Neuronal stem cell (in vitro differentiated cells): ENCODE results near the gene NR4A3.

ENCODE experiments used
- DNase-seq: peaks from one replicate; pipeline ENCODE4 v3.0.0-alpha.2; 2013; ENCODE audit warnings: low spot score
- H2AFZ ChIP-seq: one replicate; pipeline ENCODE4 v1.6.1; 2013; ENCODE audit warnings: mild to moderate bottlenecking, low read length, inconsistent platforms
- H2AK5ac ChIP-seq: 2 replicates; pipeline ENCODE4 v1.6.1; 2013; ENCODE audit warnings: low read depth, mild to moderate bottlenecking, inconsistent platforms, low read length, moderate library complexity, mixed read lengths
- H2BK120ac ChIP-seq: 2 replicates; pipeline ENCODE4 v1.6.1; 2013; ENCODE audit warnings: low read depth, mild to moderate bottlenecking, inconsistent platforms, low read length, moderate library complexity, mixed read lengths
- H2BK12ac ChIP-seq: one replicate; pipeline ENCODE4 v1.6.1; 2013; ENCODE audit warnings: low read length, inconsistent platforms
- H2BK15ac ChIP-seq: 2 replicates; pipeline ENCODE4 v1.6.1; 2013; ENCODE audit warnings: mild to moderate bottlenecking, low read length, inconsistent platforms, mixed read lengths
- H2BK5ac ChIP-seq: one replicate; pipeline ENCODE4 v1.6.1; 2013; ENCODE audit warnings: inconsistent platforms, mild to moderate bottlenecking, low read length, moderate library complexity
- H3K14ac ChIP-seq: one replicate; pipeline ENCODE4 v1.6.1; 2013; ENCODE audit warnings: low read length, inconsistent platforms
- H3K18ac ChIP-seq: 2 replicates; pipeline ENCODE4 v1.6.1; 2013; ENCODE audit warnings: low read length, inconsistent platforms
- H3K23ac ChIP-seq: 2 replicates; pipeline ENCODE4 v1.6.1; 2013; ENCODE audit warnings: low read depth, mild to moderate bottlenecking, mixed read lengths, low read length, inconsistent platforms; ENCODE audit not compliant: poor library complexity
- H3K27ac ChIP-seq: replicated peaks from 3 replicates; pipeline ENCODE4 v1.5.1; 2013; ENCODE audit warnings: low read length, inconsistent platforms
- H3K27me3 ChIP-seq, 3 experiments: 2 replicates each; pipeline ENCODE4 v1.6.1; 2013; ENCODE audit warnings: low read length in 3 of 3, mild to moderate bottlenecking in 2 of 3, inconsistent platforms in 1 of 3, low read depth in 1 of 3, mixed read lengths in 1 of 3, moderate library complexity in 1 of 3; ENCODE audit not compliant: control insufficient read depth in 3 of 3, insufficient read depth in 3 of 3
- H3K36me3 ChIP-seq, 2 donors: replicated peaks in 1 of 2; 2 replicates each; pipeline ENCODE4 v1.6.1; 2013; ENCODE audit warnings: low read length in 2 of 2; ENCODE audit not compliant: control insufficient read depth in 2 of 2, insufficient read depth in 2 of 2
- H3K4ac ChIP-seq: 2 replicates; pipeline ENCODE4 v1.6.1; 2013; ENCODE audit warnings: inconsistent platforms, mild to moderate bottlenecking, low read length, moderate library complexity
- H3K4me1 ChIP-seq, 2 donors: 1 replicate in 1 of 2; 2 replicates in 1 of 2; pipeline ENCODE4 v1.6.1; 2013; ENCODE audit warnings: low read length in 2 of 2, low read depth in 1 of 2; ENCODE audit not compliant: control insufficient read depth in 2 of 2, insufficient read depth in 1 of 2
- H3K4me2 ChIP-seq: one replicate; pipeline ENCODE4 v1.6.1; 2013; ENCODE audit warnings: mild to moderate bottlenecking, low read length, inconsistent platforms; ENCODE audit not compliant: insufficient read depth, poor library complexity, severe bottlenecking
- H3K4me3 ChIP-seq, 2 donors: 2 replicates each; pipeline ENCODE4 v1.5.1; 2013; ENCODE audit warnings: low read length in 2 of 2, mild to moderate bottlenecking in 2 of 2, inconsistent platforms in 1 of 2, moderate library complexity in 1 of 2
- H3K79me1 ChIP-seq: one replicate; pipeline ENCODE4 v1.6.1; 2013; ENCODE audit warnings: low read depth, mild to moderate bottlenecking, inconsistent platforms, low read length, moderate library complexity
- H3K9ac ChIP-seq: one replicate; pipeline ENCODE4 v1.6.1; 2013; ENCODE audit warnings: mild to moderate bottlenecking, low read depth, low read length, inconsistent platforms; ENCODE audit not compliant: poor library complexity
- H3K9me3 ChIP-seq, 2 donors: replicated peaks in 1 of 2; 2 replicates each; pipeline versions ENCODE3 to v1.6.1; 2013; ENCODE audit warnings: low read length in 2 of 2, mild to moderate bottlenecking in 2 of 2, inconsistent platforms in 1 of 2, low read depth in 1 of 2, mixed read lengths in 1 of 2, moderate library complexity in 1 of 2; ENCODE audit not compliant: control insufficient read depth in 2 of 2, insufficient read depth in 1 of 2
- H4K8ac ChIP-seq: one replicate; pipeline ENCODE4 v1.6.1; 2013; ENCODE audit warnings: low read depth, mild to moderate bottlenecking, inconsistent platforms, low read length, moderate library complexity
- H4K91ac ChIP-seq: one replicate; pipeline ENCODE4 v1.6.1; 2013; ENCODE audit warnings: low read length, low read depth, mild to moderate bottlenecking, inconsistent platforms; ENCODE audit not compliant: poor library complexity
- WGBS, 2 donors: extraction: QIAGEN DNeasy Blood & Tissue Kit; methylation state at CpG; one replicate each; pipeline ENCODE4 v1.1.7; 2013; ENCODE audit warnings: missing lambda C conversion rate in 2 of 2, mixed read lengths in 1 of 2; ENCODE audit not compliant: insufficient read length in 2 of 2, insufficient replicate concordance in 1 of 2; ENCODE audit errors: extremely low coverage in 2 of 2; 5-methylcytosine and 5-hydroxymethylcytosine counted together

The NR4A3 gene

GRCh38 chr9:99866398-99866797 is 44.7 kb downstream of the NR4A3 start:
- Histone ChIP-seq H3K18ac (no peak overlapping the region), H2BK120ac (no peak overlapping the region), H4K8ac (no peak overlapping the region), H2AK5ac (no peak overlapping the region), H3K23ac (no peak overlapping the region), H2BK15ac (no peak overlapping the region), H3K4me1 (peaks cover 12 to 19% of the 10 kb centered on the region in 2 donors), H2BK12ac (no peak overlapping the region), H4K91ac (no peak overlapping the region), H3K27ac (no peak overlapping the region), H3K27me3 (no peaks in the 10 kb centered on the region), H3K4me3 (no peak overlapping the region), H3K14ac (no peak overlapping the region), H3K79me1 (no peaks in the 10 kb centered on the region), H3K9ac (no peak overlapping the region), H3K9me3 (no peaks in the 10 kb centered on the region), H3K36me3 (no peaks in the 10 kb centered on the region), H2AFZ (no peak overlapping the region), H3K4ac (no peak overlapping the region), H3K4me2 (no peak overlapping the region), H2BK5ac (no peak overlapping the region)
- no CpG with 5 or more reads among the region's 2 CpGs for WGBS, 2 donors
- DNase-seq, result no peak

- no CpG with 5 or more reads among the region's 3 CpGs for WGBS, 2 donors
- H3K27ac ChIP-seq, result no peak overlapping the region
- H3K9me3 ChIP-seq, result no peaks in the 10 kb centered on the region
Measured at GRCh38 chr9:99867536-99867935, 45.9 kb downstream of the NR4A3 start.

GRCh38 chr9:99867968-99868367 is 46.3 kb downstream of the NR4A3 start:
- Histone ChIP-seq H2BK12ac (no peak overlapping the region), H3K79me1 (no peaks in the 10 kb centered on the region), H3K4me1 (peaks cover 9 to 18% of the 10 kb centered on the region in 2 donors), H3K27ac (no peak overlapping the region), H3K27me3 (no peaks in the 10 kb centered on the region), H2BK120ac (no peak overlapping the region), H2AFZ (no peak overlapping the region), H4K8ac (no peak overlapping the region), H3K23ac (no peak overlapping the region), H3K4ac (no peak overlapping the region), H3K4me2 (no peak overlapping the region), H3K9me3 (no peaks in the 10 kb centered on the region), H2BK5ac (no peak overlapping the region), H3K14ac (no peak overlapping the region), H3K4me3 (no peak overlapping the region), H3K18ac (no peak overlapping the region), H3K9ac (no peak overlapping the region), H2AK5ac (no peak overlapping the region), H2BK15ac (no peak overlapping the region), H3K36me3 (no peaks in the 10 kb centered on the region), H4K91ac (no peak overlapping the region)
- no peak for DNase-seq

More at GRCh38 chr9:99867536-99867935, 45.9 kb downstream of the NR4A3 start:
- no peak overlapping the region for H4K8ac ChIP-seq
- no peak overlapping the region for H2AFZ ChIP-seq
- H3K4me1 ChIP-seq, result peaks cover 12 to 19% of the 10 kb centered on the region in 2 donors
- no peak overlapping the region for H2BK5ac ChIP-seq
- H3K9ac ChIP-seq, result no peak overlapping the region
- H2BK15ac ChIP-seq, result no peak overlapping the region
- no peak overlapping the region for H3K4me2 ChIP-seq
- no peaks in the 10 kb centered on the region for H3K79me1 ChIP-seq
- no peak for DNase-seq
- H3K18ac ChIP-seq, result no peak overlapping the region
- no peak overlapping the region for H2AK5ac ChIP-seq
- H2BK120ac ChIP-seq, result no peak overlapping the region
- no peak overlapping the region for H4K91ac ChIP-seq
- H3K27me3 ChIP-seq, result no peaks in the 10 kb centered on the region
- no peak overlapping the region for H3K4me3 ChIP-seq
- no peaks in the 10 kb centered on the region for H3K36me3 ChIP-seq
- H3K23ac ChIP-seq, result no peak overlapping the region
- no peak overlapping the region for H2BK12ac ChIP-seq
- H3K14ac ChIP-seq, result no peak overlapping the region
- H3K4ac ChIP-seq, result no peak overlapping the region

GRCh38 chr9:99868845-99869244 is 47.2 kb downstream of the NR4A3 start:
- H2BK15ac ChIP-seq, result no peak overlapping the region
- no peak overlapping the region for H4K8ac ChIP-seq
- no peak overlapping the region for H3K4ac ChIP-seq
- H3K27ac ChIP-seq, result no peak overlapping the region
- H2AFZ ChIP-seq, result peak overlapping the region; percentile 57
- H3K9ac ChIP-seq, result no peak overlapping the region
- H2BK12ac ChIP-seq, result no peak overlapping the region
- no peak overlapping the region for H2BK120ac ChIP-seq
- no peak overlapping the region for H3K23ac ChIP-seq
- H3K36me3 ChIP-seq, result no peaks in the 10 kb centered on the region
- H4K91ac ChIP-seq, result no peak overlapping the region
- H3K27me3 ChIP-seq, result no peaks in the 10 kb centered on the region
- no peaks in the 10 kb centered on the region for H3K9me3 ChIP-seq
- H3K4me3 ChIP-seq, result no peak overlapping the region
- no peaks in the 10 kb centered on the region for H3K79me1 ChIP-seq
- WGBS, 2 donors, result no CpG with 5 or more reads among the region's 2 CpGs
- no peak overlapping the region for H3K14ac ChIP-seq
- H2AK5ac ChIP-seq, result no peak overlapping the region
- H3K4me1 ChIP-seq, result peaks cover 2 to 9% of the 10 kb centered on the region in 2 donors
- no peak overlapping the region for H2BK5ac ChIP-seq
- DNase-seq, result no peak
- no peak overlapping the region for H3K4me2 ChIP-seq
- H3K18ac ChIP-seq, result no peak overlapping the region
